ENCODE results near the gene LRBA.

The LRBA gene

DNA sequence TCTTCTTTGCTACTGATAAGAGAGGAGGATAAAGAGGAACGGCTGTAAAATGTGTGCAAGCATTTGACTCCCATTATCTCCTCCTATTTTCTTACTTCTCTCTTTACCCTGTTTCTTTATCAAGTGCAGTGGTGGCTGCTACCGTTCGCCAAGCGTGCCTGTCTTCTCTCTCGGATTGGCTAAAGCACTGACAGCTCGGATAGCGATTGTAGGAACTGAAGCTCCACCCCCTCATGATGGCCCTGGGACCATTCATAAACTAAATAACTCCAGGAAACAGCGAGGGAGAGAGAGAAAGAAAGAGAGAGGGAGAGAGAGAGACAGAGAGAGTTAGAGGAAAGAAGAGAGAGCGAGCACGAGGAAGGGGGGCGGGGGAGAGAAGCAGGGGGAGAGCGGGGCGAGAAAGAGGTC, 433.4 kb downstream of the LRBA start:
- H3K27ac ChIP-seq (ENCODE audit: low read length), result no peak overlapping the region
- no peak overlapping the region for H3K4me2 ChIP-seq (ENCODE audit: low read depth, low read length)
- H2AFZ ChIP-seq (ENCODE audit: low read length), result no peak overlapping the region
- no peak for DNase-seq
- H3K9me3 ChIP-seq (replicated peaks; ENCODE audit: insufficient read depth, low read length), result no peaks in the 10 kb centered on the region
- TF ChIP-seq EZH2phosphoT487 (IDR thresholded peaks at IDR 0.05; ENCODE audit: low read length) (no peak), EZH2 (optimal IDR thresholded peaks at IDR 0.05; ENCODE audit: low read depth, low read length) (no peak), CTCF (IDR thresholded peaks at IDR 0.05; ENCODE audit: low read length) (no peak)
- no peaks in the 10 kb centered on the region for H3F3A ChIP-seq (ENCODE audit: insufficient read depth, low read length)
- H3K9me2 ChIP-seq (replicated peaks; ENCODE audit: insufficient read depth, low read length), result no peaks in the 10 kb centered on the region
- no peaks in the 10 kb centered on the region for H3K79me2 ChIP-seq (ENCODE audit: low read length)
- no peaks in the 10 kb centered on the region; the same call in 1 of the 2 replicates for H3K36me3 ChIP-seq (replicated peaks; ENCODE audit: insufficient read depth, low read length)
- no peak overlapping the region for H3K4me3 ChIP-seq (ENCODE audit: low read length)
- no peak overlapping the region for H3K9ac ChIP-seq (ENCODE audit: low read length)
- H3K27me3 ChIP-seq (replicated peaks; ENCODE audit: insufficient read depth, low read length), result no peaks in the 10 kb centered on the region
- H3K4me1 ChIP-seq (ENCODE audit: low read length), result no peaks in the 10 kb centered on the region
- H4K20me1 ChIP-seq (ENCODE audit: insufficient read depth, low read length), result no peaks in the 10 kb centered on the region

- Histone ChIP-seq H3K9me2 (replicated peaks; ENCODE audit: insufficient read depth, low read length) (no peaks in the 10 kb centered on the region), H4K20me1 (ENCODE audit: insufficient read depth, low read length) (no peaks in the 10 kb centered on the region), H3K36me3 (replicated peaks; ENCODE audit: insufficient read depth, low read length) (no peaks in the 10 kb centered on the region; the same call in 1 of the 2 replicates), H3K27me3 (replicated peaks; ENCODE audit: insufficient read depth, low read length) (no peaks in the 10 kb centered on the region), H3K27ac (ENCODE audit: low read length) (no peak overlapping the region), H3K9ac (ENCODE audit: low read length) (no peak overlapping the region), H3F3A (ENCODE audit: insufficient read depth, low read length) (no peaks in the 10 kb centered on the region), H3K4me1 (ENCODE audit: low read length) (no peaks in the 10 kb centered on the region), H3K79me2 (ENCODE audit: low read length) (no peaks in the 10 kb centered on the region), H3K4me2 (ENCODE audit: low read depth, low read length) (no peak overlapping the region), H3K9me3 (replicated peaks; ENCODE audit: insufficient read depth, low read length) (no peaks in the 10 kb centered on the region), H3K4me3 (ENCODE audit: low read length) (no peak overlapping the region), H2AFZ (ENCODE audit: low read length) (no peak overlapping the region)
- no peak for DNase-seq
- no peak for TF ChIP-seq CTCF (IDR thresholded peaks at IDR 0.05; ENCODE audit: low read length)
- no peak for TF ChIP-seq EZH2 (optimal IDR thresholded peaks at IDR 0.05; ENCODE audit: low read depth, low read length)
- TF ChIP-seq EZH2phosphoT487 (IDR thresholded peaks at IDR 0.05; ENCODE audit: low read length), result no peak
Observed at GRCh38 chr4:150581056-150581605, 434.0 kb downstream of the LRBA start.

DNA sequence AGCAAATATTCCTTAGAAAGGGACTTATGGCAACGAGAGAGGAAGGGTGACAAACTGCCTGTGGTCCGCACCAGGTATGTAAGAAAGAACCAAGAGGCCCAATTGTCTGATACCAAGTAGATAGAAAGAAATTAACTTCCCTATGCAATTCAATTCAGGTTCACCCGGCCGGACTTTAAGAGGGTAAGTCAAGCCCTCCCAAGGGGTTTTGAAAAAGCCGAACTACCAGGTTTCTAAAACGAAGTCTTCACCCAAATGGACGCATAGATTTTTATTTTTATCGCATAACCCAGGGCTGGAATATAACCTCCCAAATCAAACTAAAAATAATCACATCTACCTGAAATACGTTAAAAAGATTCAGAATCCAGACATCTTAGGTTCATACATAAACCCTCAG, 434.8 kb downstream of the LRBA start:
- Histone ChIP-seq H3K27ac (ENCODE audit: low read length) (no peak overlapping the region), H3K9ac (ENCODE audit: low read length) (no peak overlapping the region), H4K20me1 (ENCODE audit: insufficient read depth, low read length) (no peaks in the 10 kb centered on the region), H3K36me3 (replicated peaks; ENCODE audit: insufficient read depth, low read length) (no peaks in the 10 kb centered on the region; the same call in 1 of the 2 replicates), H3K9me3 (replicated peaks; ENCODE audit: insufficient read depth, low read length) (no peaks in the 10 kb centered on the region), H3F3A (ENCODE audit: insufficient read depth, low read length) (no peaks in the 10 kb centered on the region), H3K79me2 (ENCODE audit: low read length) (no peaks in the 10 kb centered on the region), H3K27me3 (replicated peaks; ENCODE audit: insufficient read depth, low read length) (no peaks in the 10 kb centered on the region), H3K9me2 (replicated peaks; ENCODE audit: insufficient read depth, low read length) (no peaks in the 10 kb centered on the region), H3K4me3 (ENCODE audit: low read length) (no peak overlapping the region), H2AFZ (ENCODE audit: low read length) (no peak overlapping the region), H3K4me1 (ENCODE audit: low read length) (no peaks in the 10 kb centered on the region), H3K4me2 (ENCODE audit: low read depth, low read length) (no peak overlapping the region)
- no peak for DNase-seq
- TF ChIP-seq EZH2 (optimal IDR thresholded peaks at IDR 0.05; ENCODE audit: low read depth, low read length) (no peak), EZH2phosphoT487 (IDR thresholded peaks at IDR 0.05; ENCODE audit: low read length) (no peak), CTCF (IDR thresholded peaks at IDR 0.05; ENCODE audit: low read length) (no peak)

Data from MM.1S (cell line).